Measurements from ENCODE around the gene NEMF.

- no peak for TF ChIP-seq EZH2 (IDR thresholded peaks at IDR 0.05)
- TF ChIP-seq SIN3A (IDR thresholded peaks at IDR 0.05; ENCODE audit: low read depth) = no peak
- TF ChIP-seq CTCF (IDR thresholded peaks at IDR 0.05 in 2 of 3, conservative IDR thresholded peaks at IDR 0.05 in 1 of 3; ENCODE audit: borderline replicate concordance in 1 of 3, insufficient read depth in 1 of 3, low read depth in 2 of 3, low read length in 2 of 3) = no peak
- TF ChIP-seq JUND (IDR thresholded peaks at IDR 0.05) = no peak
- no peak for TF ChIP-seq POLR2AphosphoS5 (IDR thresholded peaks at IDR 0.05; ENCODE audit: low read depth, low read length)
- TF ChIP-seq ZFX (IDR thresholded peaks at IDR 0.05) = no peak
- TF ChIP-seq POLR2A (IDR thresholded peaks at IDR 0.05; ENCODE audit: borderline replicate concordance, extremely low read depth, insufficient read depth, insufficient read length) = no peak
- no peak for TF ChIP-seq REST (IDR thresholded peaks at IDR 0.05; ENCODE audit: low read depth)
- no peak for TF ChIP-seq EGR1 (IDR thresholded peaks at IDR 0.05; ENCODE audit: low read depth)
- TF ChIP-seq RAD21 (IDR thresholded peaks at IDR 0.05; ENCODE audit: low read depth) = no peak
- no peak for TF ChIP-seq SP1 (IDR thresholded peaks at IDR 0.05; ENCODE audit: low read depth)
Observed at GRCh38 chr14:49900973-49901372, 48.4 kb upstream of the NEMF start.
